Measurements from ENCODE around the gene RNF207. TPM values are rescaled to one million over a fixed set of nuclear protein-coding genes. Genes with fewer than 3 reads are reported as not detected.
A peak's percentile ranks its signal among the peaks of the same experiment; 100 is the strongest.

The RNF207 gene
- total and polyA plus RNA-seq, 2 of the 13 experiments (the other 11 are each of a cell fraction or from before 2014, with no cell fraction given) = 9.8 to 15.9 TPM

GRCh38 chr1:6199298-6200187, 6.4 kb upstream of the RNF207 start, which contains the start of gene RPL22 (continued):
- TF ChIP-seq POLR2AphosphoS2 (IDR thresholded peaks at IDR 0.05; ENCODE audit: low read depth, low read length) = 0 out of 2 replicates have a peak, but pooled peaks have one; percentile 64
- TF ChIP-seq ZNF234 (CRISPR knock-in tag; conservative IDR thresholded peaks at IDR 0.05) = 0 out of 2 replicates have a peak, but pooled peaks have one; percentile 24
- no peak for TF ChIP-seq ZBTB14 (CRISPR knock-in tag; IDR thresholded peaks at IDR 0.05)
- TF ChIP-seq NR0B2 (CRISPR knock-in tag; IDR thresholded peaks at IDR 0.05) = peak; percentile 90
- TF ChIP-seq MTA3 (CRISPR knock-in tag; IDR thresholded peaks at IDR 0.05) = 0 out of 2 replicates have a peak, but pooled peaks have one; percentile 44
- peak; percentile 48 for TF ChIP-seq CCAR2 (optimal IDR thresholded peaks at IDR 0.05; ENCODE audit: low read depth, low read length)
- peak; percentile 54; the same call in 1 of the 2 replicates for TF ChIP-seq DNMT3B (CRISPR knock-in tag; conservative IDR thresholded peaks at IDR 0.05)
- TF ChIP-seq SKI (IDR thresholded peaks at IDR 0.05; ENCODE audit: partially characterized antibody) = no peak
- TF ChIP-seq ZNF225 (CRISPR knock-in tag; IDR thresholded peaks at IDR 0.05) = peak; percentile 65; the same call in 1 of the 2 replicates
- peak; percentile 52 for TF ChIP-seq ELF3 (CRISPR knock-in tag; IDR thresholded peaks at IDR 0.05)
- peak; percentile 26; the same call in 1 of the 2 replicates for TF ChIP-seq NFYC (CRISPR knock-in tag; IDR thresholded peaks at IDR 0.05)
- TF ChIP-seq ZNF558 (CRISPR knock-in tag; IDR thresholded peaks at IDR 0.05; ENCODE audit: borderline replicate concordance) = peak; percentile 69; the same call in 1 of the 2 replicates
- TF ChIP-seq ZNF501 (CRISPR knock-in tag; IDR thresholded peaks at IDR 0.05) = peak; percentile 93
- peak; percentile 74; the same call in 1 of the 2 replicates for TF ChIP-seq ZNF160 (CRISPR knock-in tag; IDR thresholded peaks at IDR 0.05)
- 0 out of 2 replicates have a peak, but pooled peaks have one; percentile 44 for TF ChIP-seq SMAD9 (CRISPR knock-in tag; IDR thresholded peaks at IDR 0.05)
- TF ChIP-seq ONECUT2 (CRISPR knock-in tag; IDR thresholded peaks at IDR 0.05) = peak; percentile 43; the same call in 1 of the 2 replicates
- TF ChIP-seq PBX3 (CRISPR knock-in tag; IDR thresholded peaks at IDR 0.05; ENCODE audit: borderline replicate concordance) = 0 out of 2 replicates have a peak, but pooled peaks have one; percentile 54
- TF ChIP-seq ZNF556 (CRISPR knock-in tag; IDR thresholded peaks at IDR 0.05; ENCODE audit: borderline replicate concordance) = peak; percentile 86; the same call in 1 of the 2 replicates
- TF ChIP-seq ADNP (CRISPR knock-in tag; IDR thresholded peaks at IDR 0.05) = no peak
- peak; percentile 21 to 81; a peak in 2 of 4 replicates for TF ChIP-seq KLF16 (CRISPR knock-in tag; IDR thresholded peaks at IDR 0.05)
- TF ChIP-seq ZC3H4 (CRISPR knock-in tag; IDR thresholded peaks at IDR 0.05; ENCODE audit: borderline replicate concordance) = peak; percentile 78; the same call in 1 of the 2 replicates
- no peak; the same call in 1 of the 2 replicates for TF ChIP-seq ZBTB8A (CRISPR knock-in tag; IDR thresholded peaks at IDR 0.05; ENCODE audit: borderline replicate concordance, low read depth)
- no peak for TF ChIP-seq RFX3 (CRISPR knock-in tag; IDR thresholded peaks at IDR 0.05)
- TF ChIP-seq TEAD3 (CRISPR knock-in tag; optimal IDR thresholded peaks at IDR 0.05; ENCODE audit: borderline replicate concordance) = peak; percentile 89
